IMR-90 (cell line): ENCODE data around the gene TXNDC12. TPM values are rescaled to one million over a fixed set of nuclear protein-coding genes. Genes with fewer than 3 reads are reported as not detected.

Source experiments
- ATAC-seq: fragments of 200-7000 bp; cut with Tn5 transposase; 2 replicates; pipeline ENCODE4 v1.9.1; 2020; ENCODE audit warnings: low read depth, mild to moderate bottlenecking, moderate library complexity
- BruUV-seq: library from RNA; stranded (reverse); fragments of 400-500 nt; replicated peaks from 2 replicates; lab custom pipeline; 2021; lab: Mats Ljungman, UMichigan
- CTCF ChIA-PET: fragments of 300-600 bp; formaldehyde crosslinking; extraction: SDS; loops from one replicate; lab custom pipeline; 2021; ENCODE audit warnings: antibody characterized with exemption; lab: Yijun Ruan, JAX
- POLR2A ChIA-PET: fragments of 300-600 bp; sonication (Branson Sonifier 250); formaldehyde crosslinking; loops from one replicate; lab custom pipeline; 2022; ENCODE audit warnings: antibody characterized with exemption; ENCODE audit not compliant: unreplicated experiment; lab: Charles Lee
- DNase-seq: peaks from one replicate; pipeline ENCODE4 v3.0.0; 2013
- H2AFZ ChIP-seq: replicated peaks from 2 replicates; pipeline ENCODE3; 2013; ENCODE audit warnings: low read length, mild to moderate bottlenecking; ENCODE audit not compliant: poor library complexity
- H2AK5ac ChIP-seq: 2 replicates; pipeline ENCODE4 v1.6.1; 2013; ENCODE audit warnings: low read depth, low read length, inconsistent platforms
- H2AK9ac ChIP-seq: replicated peaks from 2 replicates; pipeline ENCODE3; 2013; ENCODE audit warnings: mild to moderate bottlenecking, low read depth, low read length, moderate library complexity; ENCODE audit not compliant: poor library complexity
- H2BK120ac ChIP-seq: 2 replicates; pipeline ENCODE4 v1.6.1; 2013; ENCODE audit warnings: low read depth, low read length, inconsistent platforms
- H2BK15ac ChIP-seq: 3 replicates; pipeline ENCODE4 v1.6.1; 2013; ENCODE audit warnings: low read depth, low read length, inconsistent platforms
- H2BK20ac ChIP-seq: 2 replicates; pipeline ENCODE4 v1.6.1; 2013; ENCODE audit warnings: low read depth, mild to moderate bottlenecking, inconsistent platforms, low read length, moderate library complexity
- H2BK5ac ChIP-seq: 2 replicates; pipeline ENCODE4 v1.6.1; 2013; ENCODE audit warnings: mild to moderate bottlenecking, low read depth, low read length, inconsistent platforms; ENCODE audit not compliant: poor library complexity, severe bottlenecking
- H3K14ac ChIP-seq: replicated peaks from 2 replicates; pipeline ENCODE4 v1.6.1; 2013; ENCODE audit warnings: low read depth, low read length, inconsistent platforms
- H3K18ac ChIP-seq: 2 replicates; pipeline ENCODE4 v1.6.1; 2013; ENCODE audit warnings: low read depth, low read length, control low read depth
- H3K23ac ChIP-seq: 2 replicates; pipeline ENCODE4 v1.6.1; 2013; ENCODE audit warnings: low read depth, low read length, inconsistent platforms
- H3K27ac ChIP-seq: 2 replicates; pipeline ENCODE4 v1.5.1; 2013; ENCODE audit warnings: mild to moderate bottlenecking, control low read depth, low read length; ENCODE audit not compliant: insufficient read depth
- H3K27me3 ChIP-seq: 2 replicates; pipeline ENCODE4 v1.6.1; 2013; ENCODE audit warnings: low read length; ENCODE audit not compliant: control insufficient read depth, insufficient read depth
- H3K36me3 ChIP-seq: 2 replicates; pipeline ENCODE4 v1.6.1; 2013; ENCODE audit warnings: low read length, mixed read lengths; ENCODE audit not compliant: control insufficient read depth, insufficient read depth
- H3K4ac ChIP-seq: 2 replicates; pipeline ENCODE4 v1.6.1; 2013; ENCODE audit warnings: low read depth, low read length, inconsistent platforms
- H3K4me1 ChIP-seq: 2 replicates; pipeline ENCODE4 v1.6.1; 2013; ENCODE audit warnings: low read length, mixed read lengths; ENCODE audit not compliant: control insufficient read depth, insufficient read depth
- H3K4me2 ChIP-seq: 2 replicates; pipeline ENCODE4 v1.6.1; 2013; ENCODE audit warnings: low read depth, mild to moderate bottlenecking, control low read depth, low read length, moderate library complexity
- H3K4me3 ChIP-seq: 2 replicates; pipeline ENCODE4 v1.5.1; 2013; ENCODE audit warnings: low read depth, mild to moderate bottlenecking, control low read depth, low read length, moderate library complexity; ENCODE audit not compliant: insufficient read depth
- H3K56ac ChIP-seq: 2 replicates; pipeline ENCODE4 v1.6.1; 2013; ENCODE audit warnings: low read length, inconsistent platforms; ENCODE audit not compliant: insufficient read depth; ENCODE audit errors: extremely low read depth
- H3K79me1 ChIP-seq, 2 experiments: 2 replicates each; pipeline ENCODE4 v1.6.1; 2013; ENCODE audit warnings: low read length in 2 of 2, inconsistent platforms in 1 of 2, low read depth in 1 of 2
- H3K9ac ChIP-seq: 2 replicates; pipeline ENCODE4 v1.6.1; 2013; ENCODE audit warnings: low read depth, low read length, control low read depth
- H3K9me1 ChIP-seq: 2 replicates; pipeline ENCODE4 v1.6.1; 2013; ENCODE audit warnings: low read length, inconsistent platforms; ENCODE audit not compliant: insufficient read depth
- H3K9me3 ChIP-seq: 2 replicates; pipeline ENCODE4 v1.6.1; 2013; ENCODE audit warnings: low read length; ENCODE audit not compliant: control insufficient read depth, insufficient read depth
- H4K20me1 ChIP-seq: 2 replicates; pipeline ENCODE4 v1.6.1; 2013; ENCODE audit warnings: low read length, inconsistent platforms; ENCODE audit not compliant: insufficient read depth
- H4K5ac ChIP-seq: 2 replicates; pipeline ENCODE4 v1.6.1; 2013; ENCODE audit warnings: mild to moderate bottlenecking, low read depth, low read length, control low read depth
- H4K8ac ChIP-seq, 2 experiments: 2 replicates each; pipeline ENCODE4 v1.6.1; 2013; ENCODE audit warnings: low read depth in 2 of 2, low read length in 2 of 2, control low read depth in 1 of 2, inconsistent platforms in 1 of 2
- H4K91ac ChIP-seq: 2 replicates; pipeline ENCODE4 v1.6.1; 2013; ENCODE audit warnings: low read depth, low read length, inconsistent platforms; ENCODE audit not compliant: insufficient read depth
- BHLHE40 ChIP-seq: fragments of 150-350 bp; IDR thresholded peaks from 2 replicates; pipeline ENCODE4 v1.6.1; 2016; ENCODE audit warnings: mild to moderate bottlenecking, low read depth, low read length
- CEBPB ChIP-seq: IDR thresholded peaks from 2 replicates; pipeline ENCODE4 v1.6.1; 2012; ENCODE audit warnings: low read depth, low read length, improper control_type of control experiment
- CHD1 ChIP-seq: IDR thresholded peaks from 2 replicates; pipeline ENCODE4 v1.6.1; 2012; ENCODE audit warnings: low read depth, low read length, improper control_type of control experiment
- CTCF ChIP-seq: conservative IDR thresholded peaks from 2 replicates; pipeline ENCODE4 v1.5.1; 2012; ENCODE audit warnings: mild to moderate bottlenecking, low read depth, low read length, improper control_type of control experiment
- ELK1 ChIP-seq: fragments of 150-350 bp; IDR thresholded peaks from 2 replicates; pipeline ENCODE4 v1.6.1; 2016; ENCODE audit warnings: low read depth, mild to moderate bottlenecking, low read length, moderate library complexity, borderline replicate concordance
- FOS ChIP-seq: fragments of 150-350 bp; IDR thresholded peaks from 2 replicates; pipeline ENCODE4 v1.6.1; 2016; ENCODE audit warnings: low read depth, low read length
- MAFK ChIP-seq: IDR thresholded peaks from 2 replicates; pipeline ENCODE4 v1.6.1; 2012; ENCODE audit warnings: low read depth, low read length, improper control_type of control experiment
- MAZ ChIP-seq: IDR thresholded peaks from 2 replicates; pipeline ENCODE4 v1.6.1; 2012; ENCODE audit warnings: low read depth, mild to moderate bottlenecking, low read length, improper control_type of control experiment, moderate library complexity, borderline replicate concordance
- MXI1 ChIP-seq: IDR thresholded peaks from 2 replicates; pipeline ENCODE4 v1.6.1; 2012; ENCODE audit warnings: low read depth, mild to moderate bottlenecking, low read length, moderate library complexity, borderline replicate concordance
- NFE2L2 ChIP-seq: fragments of 150-350 bp; IDR thresholded peaks from 2 replicates; pipeline ENCODE4 v1.6.1; 2016; ENCODE audit warnings: low read depth, mild to moderate bottlenecking, low read length
- POLR2A ChIP-seq: IDR thresholded peaks from 2 replicates; pipeline ENCODE4 v1.6.1; 2012; ENCODE audit warnings: mild to moderate bottlenecking, low read depth, low read length
- RAD21 ChIP-seq: IDR thresholded peaks from 2 replicates; pipeline ENCODE4 v1.6.1; 2012; ENCODE audit warnings: low read length, improper control_type of control experiment
- RCOR1 ChIP-seq: IDR thresholded peaks from 2 replicates; pipeline ENCODE4 v1.6.1; 2012; ENCODE audit warnings: mild to moderate bottlenecking, low read length, improper control_type of control experiment; ENCODE audit not compliant: insufficient replicate concordance
- RFX5 ChIP-seq: IDR thresholded peaks from 2 replicates; pipeline ENCODE4 v1.8.0; 2012; ENCODE audit warnings: low read depth, mild to moderate bottlenecking, low read length, moderate library complexity
- SMC3 ChIP-seq: fragments of 150-350 bp; IDR thresholded peaks from 2 replicates; pipeline ENCODE4 v1.6.1; 2016; ENCODE audit warnings: low read depth, mild to moderate bottlenecking, antibody characterized with exemption, low read length, moderate library complexity
- USF2 ChIP-seq: fragments of 150-350 bp; IDR thresholded peaks from 2 replicates; pipeline ENCODE4 v1.6.1; 2017; ENCODE audit warnings: mild to moderate bottlenecking, antibody characterized with exemption, low read length, low read depth
- WGBS, 2 experiments: methylation state at CpG; one replicate each; pipeline versions ENCODE4 v1.1.5 to v1.1.7; 2013; ENCODE audit warnings: missing lambda C conversion rate in 2 of 2; ENCODE audit not compliant: insufficient read length in 1 of 2; ENCODE audit errors: extremely low coverage in 2 of 2; 5-methylcytosine and 5-hydroxymethylcytosine counted together
- dilution Hi-C: fragments of 300-500 bp; cut with HindIII; formaldehyde crosslinking; loops from one replicate; pipeline ENCODE4 v1.14.3; 2018; ENCODE audit warnings: low sequenced_read_pairs; ENCODE audit not compliant: unreplicated experiment
- in situ Hi-C: fragments of 300-500 bp; cut with MboI; formaldehyde crosslinking; loops from 3 replicates; pipeline ENCODE4 v1.14.3; 2019; ENCODE audit warnings: low sequenced_read_pairs, inconsistent platforms, mixed read lengths
- intact Hi-C: fragments of 100-400 bp; cut with micrococcal nuclease; formaldehyde crosslinking; loops from 2 replicates; pipeline ENCODE4 v1.10.0; 2022
- polyA plus RNA-seq, 3 experiments: library from polyadenylated mRNA; depleted of rRNA; stranded (reverse); fragments of >200 nt; gene quantifications; 2 replicates each; pipeline ENCODE4 v1.2.3, GENCODE V29; 2012; ENCODE audit warnings: low replicate concordance in 1 of 3
- total RNA-seq: library from RNA; depleted of rRNA; stranded (reverse); fragments of >200 nt; gene quantifications from 2 replicates; pipeline ENCODE4 v1.2.3, GENCODE V29; 2012

TXNDC12 gene
- total and polyA plus RNA-seq, 2 of the 4 experiments (the other 2 are of a cell fraction), result 24.4 to 29.9 TPM

GRCh38 chr1:52003877-52004276 is 51.1 kb downstream of the TXNDC12 start:
- Histone ChIP-seq H3K18ac (no peak overlapping the region; the same call in 1 of the 2 replicates), H3K9me1 (peaks cover 16% of the 10 kb centered on the region; the same call in 1 of the 2 replicates), H3K56ac (no peak overlapping the region), H3K27me3 (no peaks in the 10 kb centered on the region), H3K4me3 (no peak overlapping the region), H3K4ac (peak overlapping the region; percentile 33), H3K14ac (no peak overlapping the region), H2AFZ (no peak overlapping the region), H2AK5ac (peak overlapping the region; percentile 49), H3K9ac (no peak overlapping the region), H2BK20ac (peak overlapping the region; percentile 79), H4K5ac (no peak overlapping the region), H4K20me1 (no peaks in the 10 kb centered on the region), H3K4me2 (no peak overlapping the region), H4K91ac (0 out of 2 replicates have a peak overlapping the region, but pooled peaks have one; percentile 9), H3K79me1 (peaks cover 0 to 10% of the 10 kb centered on the region in 2 experiments; a peak in 1 of 4 replicates), H3K27ac (no peak overlapping the region), H3K4me1 (peaks cover 6% of the 10 kb centered on the region), H2AK9ac (no peak overlapping the region), H2BK5ac (no peak overlapping the region), H3K23ac (peak overlapping the region; percentile 35), H3K36me3 (no peaks in the 10 kb centered on the region), H3K9me3 (no peaks in the 10 kb centered on the region), H4K8ac (peak overlapping the region in 1 of 2 experiments; percentile 49; a peak in 1 of 4 replicates), H2BK120ac (peak overlapping the region; percentile 60), H2BK15ac (peak overlapping the region; percentile 93)
- dilution Hi-C loops, result no loop called here
- in situ Hi-C loops, result no loop called here
- DNase-seq (no peak), ATAC-seq (no peak)
- no CpG with 5 or more reads among the region's 4 CpGs for whole genome bisulfite sequencing, 2 experiments
- intact Hi-C loops, result loop anchor here (2.0 to 10.0 kb wide), 4 partner anchors 53 to 369 kb away; partner anchors contain the start of gene BTF3L4
- CTCF ChIA-PET, result interaction anchor here (1.2 kb wide), 1 partner anchor 108 kb away, joined by 3 read pairs; no protein-coding TSS in a partner anchor
- BruUV-seq, result no TSS peak
- TF ChIP-seq POLR2A (no peak), MXI1 (no peak), NFE2L2 (no peak), SMC3 (no peak), USF2 (no peak), BHLHE40 (no peak), RAD21 (no peak), RCOR1 (no peak), CHD1 (no peak), CEBPB (no peak), CTCF (no peak), ELK1 (no peak), MAFK (no peak), RFX5 (no peak), MAZ (no peak), FOS (no peak)
- POLR2A ChIA-PET, result no interaction called here
